ENCODE measurements around the gene ATP8B3. TPM values are rescaled to one million over a fixed set of nuclear protein-coding genes. Genes with fewer than 3 reads are reported as not detected.

Gene ATP8B3, protein sequence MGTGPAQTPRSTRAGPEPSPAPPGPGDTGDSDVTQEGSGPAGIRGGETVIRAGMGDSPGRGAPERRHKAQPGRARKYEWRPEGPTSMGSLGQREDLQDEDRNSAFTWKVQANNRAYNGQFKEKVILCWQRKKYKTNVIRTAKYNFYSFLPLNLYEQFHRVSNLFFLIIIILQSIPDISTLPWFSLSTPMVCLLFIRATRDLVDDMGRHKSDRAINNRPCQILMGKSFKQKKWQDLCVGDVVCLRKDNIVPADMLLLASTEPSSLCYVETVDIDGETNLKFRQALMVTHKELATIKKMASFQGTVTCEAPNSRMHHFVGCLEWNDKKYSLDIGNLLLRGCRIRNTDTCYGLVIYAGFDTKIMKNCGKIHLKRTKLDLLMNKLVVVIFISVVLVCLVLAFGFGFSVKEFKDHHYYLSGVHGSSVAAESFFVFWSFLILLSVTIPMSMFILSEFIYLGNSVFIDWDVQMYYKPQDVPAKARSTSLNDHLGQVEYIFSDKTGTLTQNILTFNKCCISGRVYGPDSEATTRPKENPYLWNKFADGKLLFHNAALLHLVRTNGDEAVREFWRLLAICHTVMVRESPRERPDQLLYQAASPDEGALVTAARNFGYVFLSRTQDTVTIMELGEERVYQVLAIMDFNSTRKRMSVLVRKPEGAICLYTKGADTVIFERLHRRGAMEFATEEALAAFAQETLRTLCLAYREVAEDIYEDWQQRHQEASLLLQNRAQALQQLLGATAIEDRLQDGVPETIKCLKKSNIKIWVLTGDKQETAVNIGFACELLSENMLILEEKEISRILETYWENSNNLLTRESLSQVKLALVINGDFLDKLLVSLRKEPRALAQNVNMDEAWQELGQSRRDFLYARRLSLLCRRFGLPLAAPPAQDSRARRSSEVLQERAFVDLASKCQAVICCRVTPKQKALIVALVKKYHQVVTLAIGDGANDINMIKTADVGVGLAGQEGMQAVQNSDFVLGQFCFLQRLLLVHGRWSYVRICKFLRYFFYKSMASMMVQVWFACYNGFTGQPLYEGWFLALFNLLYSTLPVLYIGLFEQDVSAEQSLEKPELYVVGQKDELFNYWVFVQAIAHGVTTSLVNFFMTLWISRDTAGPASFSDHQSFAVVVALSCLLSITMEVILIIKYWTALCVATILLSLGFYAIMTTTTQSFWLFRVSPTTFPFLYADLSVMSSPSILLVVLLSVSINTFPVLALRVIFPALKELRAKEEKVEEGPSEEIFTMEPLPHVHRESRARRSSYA (N-terminal part only)
- total RNA-seq (2022; extraction: Qiagen RNA extraction; ENCODE audit: low read depth), result 1.8 to 3.8 TPM (median 2.6 TPM) in 5 replicates

DNA sequence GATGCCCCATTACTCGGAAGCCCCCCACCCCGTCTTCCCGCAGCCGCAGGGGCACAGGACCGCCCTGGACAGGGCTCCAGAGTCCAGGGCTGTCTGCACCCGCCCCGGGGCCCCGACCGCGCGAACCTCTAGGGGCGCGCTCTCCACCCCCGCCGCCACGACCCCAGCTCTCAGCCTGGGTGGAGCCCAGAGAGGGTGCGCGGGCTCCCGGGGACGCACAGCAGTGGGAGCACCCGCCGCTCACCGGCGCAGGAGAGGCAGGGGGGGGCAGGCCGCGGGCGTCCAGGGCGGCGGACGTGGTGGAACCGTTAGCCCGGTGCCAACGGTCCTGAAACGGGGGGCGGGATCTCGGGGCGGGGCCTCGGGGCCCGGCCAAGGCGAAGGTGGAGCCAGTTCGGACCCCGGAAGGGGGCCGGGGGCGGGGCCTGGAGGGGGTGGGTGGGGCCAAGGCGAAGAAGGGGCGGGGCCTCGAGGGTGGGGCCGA is at the start of gene ATP8B3:
Gene ATP8B3 (minus strand): TSS at position 335 of the 484 bp plus-strand sequence. CDS start 540 bp downstream, outside the sequence.

DNA sequence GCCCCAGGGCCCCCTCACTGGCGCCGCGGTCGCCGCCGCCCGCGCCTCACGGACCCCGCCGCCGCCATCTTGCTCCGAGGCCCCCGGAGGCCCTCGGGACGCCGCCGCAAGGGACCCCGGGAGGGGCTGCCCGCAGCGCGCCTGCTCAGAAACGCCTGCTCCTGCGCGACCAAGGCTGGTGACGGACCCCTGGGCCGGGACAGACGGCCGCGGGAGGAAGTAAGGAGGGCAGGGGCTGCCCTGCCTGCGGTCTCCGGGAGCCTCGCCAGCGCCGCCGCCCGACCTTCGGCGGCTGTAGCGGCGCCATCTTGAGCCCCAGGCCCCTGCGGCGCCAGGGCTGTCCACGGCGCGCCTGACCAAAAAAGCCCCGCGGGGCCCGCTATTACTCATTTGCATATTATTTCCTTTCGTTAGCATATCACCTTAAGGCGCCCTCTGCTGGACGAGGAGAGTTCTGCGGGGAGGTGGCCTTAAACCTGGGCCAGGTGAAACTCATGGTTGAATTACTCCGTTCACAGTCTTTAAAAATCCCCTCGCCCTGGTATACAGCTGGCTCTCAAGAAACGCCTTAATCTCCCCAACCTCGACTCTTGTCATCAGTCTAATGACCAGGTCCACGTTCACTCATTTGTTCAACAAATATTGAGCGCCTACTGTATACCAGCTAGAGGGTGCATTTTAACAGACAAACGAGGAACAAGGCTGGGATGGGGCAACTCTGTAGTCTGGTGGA is 36.5 kb upstream of the ATP8B3 start, which contains the start of gene REXO1:
Gene REXO1 (minus strand): TSS at position 85 of the 733 bp plus-strand sequence. CDS start 125 bp downstream, outside the sequence.

DNA sequence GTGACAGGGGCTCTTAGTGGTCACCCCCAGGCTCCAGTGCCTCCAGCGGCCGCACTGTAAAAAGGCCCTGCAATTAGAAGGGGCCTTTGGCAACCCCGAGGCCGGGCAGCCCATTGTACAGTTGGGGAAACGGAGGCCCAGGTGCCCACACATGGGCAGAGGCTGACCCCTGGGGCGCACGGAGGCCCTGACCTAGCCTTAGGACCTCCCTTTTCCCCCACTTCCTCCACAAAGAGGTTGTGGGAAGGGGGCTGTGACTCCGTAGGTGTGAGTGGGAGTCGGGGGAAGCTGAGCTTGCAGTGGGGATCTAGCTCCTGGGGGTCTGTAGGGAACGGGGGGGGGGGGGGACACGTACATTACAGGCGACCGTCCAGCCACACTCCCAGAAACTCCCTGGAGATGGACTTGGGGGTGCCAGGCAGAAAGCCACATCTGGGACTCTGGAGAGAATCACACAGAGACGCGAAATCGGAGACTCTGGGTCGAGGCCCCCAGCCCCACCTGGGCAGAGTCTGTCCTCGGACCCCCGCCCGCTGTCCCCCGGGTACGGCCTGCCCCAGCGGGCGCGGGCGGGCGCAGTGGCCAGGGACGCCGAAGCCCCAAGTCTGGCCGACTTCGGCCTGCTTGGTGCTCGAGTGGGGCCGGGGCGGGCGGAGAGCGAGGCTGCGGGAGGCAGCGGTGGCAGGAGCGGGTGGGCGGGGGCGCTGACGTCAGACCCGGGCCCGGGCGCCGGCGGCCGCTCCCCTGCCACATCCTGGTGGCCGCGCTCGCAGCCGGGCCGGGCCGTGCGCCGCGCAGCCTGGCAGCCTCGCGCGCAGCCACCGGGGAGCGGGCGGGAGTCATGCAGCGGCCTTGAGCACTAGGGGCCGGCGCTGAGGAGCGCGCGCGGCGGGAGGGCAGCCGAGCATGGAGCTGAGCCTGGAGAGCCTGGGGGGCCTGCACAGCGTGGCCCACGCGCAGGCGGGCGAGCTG is 59.0 kb downstream of the ATP8B3 start, which contains the start of gene ONECUT3:
Gene ONECUT3 (plus strand): TSS at position 750 of the 972 bp plus-strand sequence. CDS start 157 bp downstream, at position 907.

Other genes with a start within 250 kb of the ATP8B3 start
- 6.6 to 14.1 TPM (median 13.2 TPM) in 5 replicates for gene MEX3D, start 244.0 kb downstream of the ATP8B3 start, total RNA-seq (2022; extraction: Qiagen RNA extraction; ENCODE audit: low read depth)
- gene MBD3, start 219.4 kb downstream of the ATP8B3 start, total RNA-seq (2022; extraction: Qiagen RNA extraction; ENCODE audit: low read depth), result 28.2 to 52.2 TPM (median 47.2 TPM) in 5 replicates
- gene UQCR11, start 206.8 kb downstream of the ATP8B3 start, total RNA-seq (2022; extraction: Qiagen RNA extraction; ENCODE audit: low read depth), result 93.4 to 214 TPM (median 164 TPM) in 5 replicates
- gene TCF3, start 159.7 kb downstream of the ATP8B3 start, total RNA-seq (2022; extraction: Qiagen RNA extraction; ENCODE audit: low read depth), result 45.9 to 72.5 TPM (median 61.9 TPM) in 5 replicates
- not detected in 5 replicates for gene ONECUT3, start 58.8 kb downstream of the ATP8B3 start, total RNA-seq (2022; extraction: Qiagen RNA extraction; ENCODE audit: low read depth)
- 15.7 to 24.2 TPM (median 21.6 TPM) in 5 replicates for gene REXO1, start 36.2 kb upstream of the ATP8B3 start, total RNA-seq (2022; extraction: Qiagen RNA extraction; ENCODE audit: low read depth)
- 13.9 to 32.7 TPM (median 26.1 TPM) in 5 replicates for gene KLF16, start 51.3 kb upstream of the ATP8B3 start, total RNA-seq (2022; extraction: Qiagen RNA extraction; ENCODE audit: low read depth)
- 18.9 to 40.1 TPM (median 36.1 TPM) in 5 replicates for gene ABHD17A, start 73.2 kb upstream of the ATP8B3 start, total RNA-seq (2022; extraction: Qiagen RNA extraction; ENCODE audit: low read depth)
- gene ADAT3, start 93.1 kb upstream of the ATP8B3 start, total RNA-seq (2022; extraction: Qiagen RNA extraction; ENCODE audit: low read depth), result 2.8 to 6.5 TPM (median 5.9 TPM) in 5 replicates
- gene SCAMP4, start 93.1 kb upstream of the ATP8B3 start, total RNA-seq (2022; extraction: Qiagen RNA extraction; ENCODE audit: low read depth), result 48.8 to 70.6 TPM (median 53.4 TPM) in 5 replicates
- gene CSNK1G2, start 128.9 kb upstream of the ATP8B3 start, total RNA-seq (2022; extraction: Qiagen RNA extraction; ENCODE audit: low read depth), result 34.0 to 52.7 TPM (median 45.9 TPM) in 5 replicates
- 29.0 to 46.4 TPM (median 39.8 TPM) in 5 replicates for gene BTBD2, start 203.4 kb upstream of the ATP8B3 start, total RNA-seq (2022; extraction: Qiagen RNA extraction; ENCODE audit: low read depth)
- gene MKNK2, start 239.0 kb upstream of the ATP8B3 start, total RNA-seq (2022; extraction: Qiagen RNA extraction; ENCODE audit: low read depth), result 31.0 to 59.6 TPM (median 51.3 TPM) in 5 replicates

Measured in A549 treated with RU486 at 1 μM for 4 hours (cell line).